CD4-positive, alpha-beta T cell treated with Interleukin-1 beta for 1 hour (primary cell): Measurements from ENCODE around the gene ZDHHC7.
"Not testable (repeated sequence)": the region's sequence is repeated elsewhere in the genome, so short reads cannot be mapped to it uniquely, and the experiment has no call there.

ENCODE experiments used
- DNase-seq, 2 donors: peaks; one replicate each; pipeline ENCODE4 v3.0.0-alpha.2; 2020 to 2022

The ZDHHC7 gene

GRCh38 chr16:85042167-85042526 is 30.8 kb upstream of the ZDHHC7 start:
- no peak for DNase-seq

GRCh38 chr16:85041219-85042166 is 30.2 kb upstream of the ZDHHC7 start:
- peak in 1 of 2 donors; percentile 12 for DNase-seq

GRCh38 chr16:85040685-85041084 is 29.4 kb upstream of the ZDHHC7 start:
- no peak for DNase-seq

- DNase-seq: no peak
Observed at GRCh38 chr16:85037721-85038120, 26.4 kb upstream of the ZDHHC7 start.

- DNase-seq: no peak
Observed at GRCh38 chr16:85037050-85037410, 25.7 kb upstream of the ZDHHC7 start.

- no peak for DNase-seq
Observed at GRCh38 chr16:85036236-85037049, 25.1 kb upstream of the ZDHHC7 start.

- no peak for DNase-seq
Observed at GRCh38 chr16:85034591-85035433, 23.5 kb upstream of the ZDHHC7 start.

GRCh38 chr16:85033171-85033570 is 21.8 kb upstream of the ZDHHC7 start:
- DNase-seq: no peak

- DNase-seq: not testable (repeated sequence)
Observed at GRCh38 chr16:85032187-85032586, 20.9 kb upstream of the ZDHHC7 start.

GRCh38 chr16:85031451-85031850 is 20.1 kb upstream of the ZDHHC7 start:
- DNase-seq: no peak

GRCh38 chr16:85029981-85030401 is 18.7 kb upstream of the ZDHHC7 start:
- no peak for DNase-seq

GRCh38 chr16:85029408-85029784 is 18.1 kb upstream of the ZDHHC7 start:
- peak; percentile 49 to 67 for DNase-seq

GRCh38 chr16:85028685-85029407 is 17.5 kb upstream of the ZDHHC7 start:
- peak; percentile 61 to 67 for DNase-seq

- DNase-seq: peak; percentile 24 to 28
Observed at GRCh38 chr16:85027958-85028684, 16.8 kb upstream of the ZDHHC7 start.

- DNase-seq: peak; percentile 95 to 96
Observed at GRCh38 chr16:85027349-85027957, 16.1 kb upstream of the ZDHHC7 start, which contains the start of gene KIAA0513. TSS of gene KIAA0513 (plus strand) at chr16:85027795. CDS start at chr16:85067072, 39,277 bp downstream.

- no peak for DNase-seq
Observed at GRCh38 chr16:85026703-85027102, 15.4 kb upstream of the ZDHHC7 start.

GRCh38 chr16:85025781-85026653 is 14.7 kb upstream of the ZDHHC7 start:
- DNase-seq: no peak

- DNase-seq: no peak
Observed at GRCh38 chr16:85019659-85020245, 8.4 kb upstream of the ZDHHC7 start.

- no peak for DNase-seq
Observed at GRCh38 chr16:85018529-85019236, 7.3 kb upstream of the ZDHHC7 start.
